GM12878 (cell line): ENCODE results near the gene PTPRS. TPM values are rescaled to one million over a fixed set of nuclear protein-coding genes. Genes with fewer than 3 reads are reported as not detected.

Source experiments
- ATAC-seq: fragments of 200-7000 bp; cut with Tn5 transposase; 3 replicates; pipeline ENCODE4 v1.9.1; 2020; ENCODE audit warnings: mild to moderate bottlenecking, moderate library complexity
- BruUV-seq: library from RNA; stranded (reverse); fragments of 400-500 nt; replicated peaks from 2 replicates; lab custom pipeline; 2021; lab: Mats Ljungman, UMichigan
- CTCF ChIA-PET: fragments of 300-600 bp; sonication (Branson Sonifier 250); formaldehyde crosslinking; extraction: SDS; loops from one replicate; lab custom pipeline; 2021; ENCODE audit warnings: inconsistent platforms; lab: Yijun Ruan, JAX
- POLR2A ChIA-PET: fragments of 350-600 bp; formaldehyde crosslinking; extraction: SDS; loops from one replicate; lab custom pipeline; 2021; ENCODE audit warnings: inconsistent platforms; lab: Charles Lee
- RAD21 ChIA-PET: fragments of 300-600 bp; sonication (Branson Sonifier 250); formaldehyde crosslinking; loops from one replicate; lab custom pipeline; 2023; ENCODE audit warnings: antibody characterized with exemption; ENCODE audit not compliant: unreplicated experiment; lab: Charles Lee
- SMC1A ChIA-PET: fragments of 300-600 bp; sonication (Branson Sonifier 250); formaldehyde crosslinking; loops from one replicate; lab custom pipeline; 2023; ENCODE audit not compliant: unreplicated experiment, uncharacterized antibody; lab: Charles Lee
- DNase-seq: peaks from one replicate; pipeline ENCODE4 v3.0.0-alpha.2; 2011; ENCODE audit warnings: low read depth, low spot score
- FAIRE-seq: peaks from 3 replicates; lab custom pipeline; 2011; peaks lifted over from hg19 to GRCh38; lab: Jason Lieb, UNC
- H2AFZ ChIP-seq: 2 replicates; pipeline ENCODE4 v1.6.0; 2011; ENCODE audit warnings: low read depth, low read length, control low read depth; ENCODE audit not compliant: control insufficient read depth
- H3K27ac ChIP-seq: 2 replicates; pipeline ENCODE4 v1.5.1; 2011; ENCODE audit warnings: control low read depth; ENCODE audit not compliant: control insufficient read depth, insufficient read depth
- H3K27me3 ChIP-seq, 2 experiments: replicated peaks in 1 of 2; 2 replicates each; pipeline versions ENCODE4 v1.6.0 to v1.6.1; 2011; ENCODE audit warnings: low read length in 1 of 2; ENCODE audit not compliant: control insufficient read depth in 2 of 2, insufficient read depth in 2 of 2
- H3K36me3 ChIP-seq, 2 experiments: 2 replicates each; pipeline ENCODE4 v1.5.1; 2011; ENCODE audit warnings: low read length in 1 of 2; ENCODE audit not compliant: control insufficient read depth in 2 of 2, insufficient read depth in 2 of 2
- H3K4me1 ChIP-seq: 2 replicates; pipeline ENCODE4 v1.6.1; 2011; ENCODE audit warnings: mild to moderate bottlenecking, low read length, moderate library complexity, mixed read lengths; ENCODE audit not compliant: control insufficient read depth, insufficient read depth
- H3K4me2 ChIP-seq: 2 replicates; pipeline ENCODE4 v1.6.0; 2011; ENCODE audit warnings: control low read depth; ENCODE audit not compliant: control insufficient read depth, insufficient read depth
- H3K4me3 ChIP-seq: fragments of 200-600 bp; sonication (generic); 2 replicates; pipeline ENCODE4 v1.5.1; 2016
- H3K79me2 ChIP-seq: 2 replicates; pipeline ENCODE4 v1.6.0; 2011; ENCODE audit warnings: low read length; ENCODE audit not compliant: control insufficient read depth, insufficient read depth
- H3K9ac ChIP-seq: 2 replicates; pipeline ENCODE4 v1.8.0; 2011; ENCODE audit warnings: low read length, control low read depth, mixed read lengths; ENCODE audit not compliant: control insufficient read depth, insufficient read depth
- H3K9me3 ChIP-seq: replicated peaks from 3 replicates; pipeline ENCODE4 v1.5.1; 2011; ENCODE audit warnings: mild to moderate bottlenecking, low read length; ENCODE audit not compliant: control insufficient read depth, insufficient read depth
- H4K20me1 ChIP-seq: 2 replicates; pipeline ENCODE4 v1.6.0; 2011; ENCODE audit not compliant: control insufficient read depth, insufficient read depth
- BCL11A ChIP-seq: IDR thresholded peaks from 2 replicates; pipeline ENCODE4 v1.6.1; 2011; ENCODE audit warnings: low read depth, low read length
- CEBPB ChIP-seq, 2 experiments: fragments of 150-350 bp in 1 of 2; IDR thresholded peaks; 2 replicates each; pipeline ENCODE4 v1.6.1; 2012 to 2014; ENCODE audit warnings: low read depth in 2 of 2, low read length in 2 of 2, borderline replicate concordance in 1 of 2, inconsistent platforms in 1 of 2
- EED ChIP-seq: sonication (generic); IDR thresholded peaks from 2 replicates; pipeline ENCODE4 v1.6.1; 2016; ENCODE audit warnings: antibody characterized with exemption, low read depth
- HCFC1 ChIP-seq: fragments of 150-350 bp; IDR thresholded peaks from 2 replicates; pipeline ENCODE4 v1.6.1; 2014; ENCODE audit warnings: low read length
- HSF1 ChIP-seq: fragments of 150-350 bp; IDR thresholded peaks from 2 replicates; pipeline ENCODE4 v1.6.1; 2014; ENCODE audit warnings: mild to moderate bottlenecking, low read depth, low read length
- IRF4 ChIP-seq: IDR thresholded peaks from 2 replicates; pipeline ENCODE4 v1.6.1; 2011; ENCODE audit warnings: low read depth, low read length
- IRF5 ChIP-seq: fragments of 450-650 bp; IDR thresholded peaks from 2 replicates; pipeline ENCODE4 v1.6.1; 2017; ENCODE audit warnings: borderline replicate concordance
- KDM1A ChIP-seq: fragments of 200-600 bp; sonication (generic); IDR thresholded peaks from 2 replicates; pipeline ENCODE4 v1.6.1; 2016; ENCODE audit warnings: borderline replicate concordance
- NBN ChIP-seq: fragments of 450-650 bp; IDR thresholded peaks from 2 replicates; pipeline ENCODE4 v1.6.1; 2016
- RAD51 ChIP-seq: fragments of 450-650 bp; IDR thresholded peaks from 2 replicates; pipeline ENCODE4 v1.6.1; 2016; ENCODE audit warnings: moderate library complexity, mild to moderate bottlenecking, inconsistent platforms
- REST ChIP-seq: IDR thresholded peaks from 2 replicates; pipeline ENCODE4 v1.6.1; 2012; ENCODE audit warnings: mild to moderate bottlenecking, low read depth, low read length
- SKIL ChIP-seq: fragments of 450-650 bp; IDR thresholded peaks from 2 replicates; pipeline ENCODE4 v1.6.1; 2017; ENCODE audit warnings: mild to moderate bottlenecking, low read depth, inconsistent platforms; ENCODE audit not compliant: poor library complexity, severe bottlenecking
- ZNF207 ChIP-seq: fragments of 450-650 bp; IDR thresholded peaks from 2 replicates; pipeline ENCODE4 v1.6.1; 2014; ENCODE audit warnings: antibody characterized with exemption, mild to moderate bottlenecking, borderline replicate concordance
- WGBS: methylation state at CpG from one replicate; pipeline ENCODE4 v1.1.6; 2016; ENCODE audit warnings: low lambda C conversion rate; ENCODE audit not compliant: insufficient replicate concordance, insufficient coverage; ENCODE audit errors: missing lambda C conversion rate; 5-methylcytosine and 5-hydroxymethylcytosine counted together
- in situ Hi-C: fragments of 300-500 bp; cut with MboI; formaldehyde crosslinking; loops from 9 replicates; pipeline ENCODE4 v1.14.3; 2018; ENCODE audit warnings: mixed read lengths
- intact Hi-C: fragments of 100-400 bp; cut with micrococcal nuclease; formaldehyde crosslinking; loops from one replicate; pipeline ENCODE4 v1.14.2; 2022; ENCODE audit not compliant: unreplicated experiment
- polyA plus RNA-seq, 11 experiments: library from polyadenylated mRNA; depleted of rRNA in 4 of 11; unstranded in 6 of 11; stranded (reverse) in 5 of 11; fragments of >200 nt; fragmentation: Nextera tagmentation in 4 of 11; fragmentation: Illumina TruSeq in 1 of 11; extraction: Ambion mirVana in 4 of 11; extraction: Trizol in 1 of 11; gene quantifications; 1 replicate in 1 of 11; 2 replicates in 10 of 11; pipeline versions ENCODE4 v1.2.1 to v1.2.3, GENCODE V29; 2011 to 2016; ENCODE audit warnings: inconsistent platforms in 2 of 11, missing spikeins in 2 of 11, low read depth in 1 of 11
- total RNA-seq, 4 experiments: library from RNA; depleted of rRNA in 3 of 4; stranded (reverse); fragments of >200 nt in 3 of 4; fragmentation: Illumina TruSeq in 1 of 4; extraction: Trizol in 1 of 4; gene quantifications; 2 replicates each; pipeline versions ENCODE4 v1.2.1 to v1.2.3, GENCODE V29; 2013 to 2021
- TF ChIP-seq, protein P1 (sequence below): IDR thresholded peaks from 2 replicates; pipeline ENCODE4 v1.6.1; 2012; ENCODE audit warnings: low read depth, low read length, improper control_type of control experiment

The PTPRS gene
- total and polyA plus RNA-seq, 10 of the 15 experiments (the other 5 are each of a cell fraction or from before 2014, with no cell fraction given): 0.09 to 32.1 (median 0.71) TPM

DNA sequence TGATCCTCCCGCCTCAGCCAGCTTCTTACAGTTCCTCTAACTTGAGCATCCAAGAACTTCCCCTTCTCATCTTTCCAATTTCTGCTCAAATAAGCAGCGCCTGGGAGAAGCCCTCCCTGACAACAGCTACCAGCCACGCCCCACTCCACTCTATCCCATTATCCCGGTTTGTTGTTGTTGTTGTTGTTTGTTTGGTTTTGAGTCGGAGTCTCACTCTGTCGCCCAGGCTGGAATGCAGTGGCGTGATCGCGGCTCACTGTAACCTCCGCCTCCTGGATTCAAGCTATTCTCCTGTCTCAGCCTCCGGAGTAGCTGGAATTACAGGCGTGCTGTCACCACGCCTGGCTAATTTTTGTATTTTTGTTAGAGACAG, 822 bp upstream of the PTPRS start:
- CTCF ChIA-PET: interaction anchor here (1.1 to 8.6 kb wide), 2 partner anchors 19 to 20 kb away, joined by 3 to 62 read pairs; no protein-coding TSS in a partner anchor
- no peak for TF ChIP-seq KDM1A
- no peak for TF ChIP-seq BCL11A
- no peak for TF ChIP-seq SKIL
- TF ChIP-seq ZNF207: no peak
- TF ChIP-seq REST: no peak
- TF ChIP-seq HSF1: no peak
- no peak for TF ChIP-seq EED
- TF ChIP-seq RAD51: no peak
- TF ChIP-seq, protein P1, sequence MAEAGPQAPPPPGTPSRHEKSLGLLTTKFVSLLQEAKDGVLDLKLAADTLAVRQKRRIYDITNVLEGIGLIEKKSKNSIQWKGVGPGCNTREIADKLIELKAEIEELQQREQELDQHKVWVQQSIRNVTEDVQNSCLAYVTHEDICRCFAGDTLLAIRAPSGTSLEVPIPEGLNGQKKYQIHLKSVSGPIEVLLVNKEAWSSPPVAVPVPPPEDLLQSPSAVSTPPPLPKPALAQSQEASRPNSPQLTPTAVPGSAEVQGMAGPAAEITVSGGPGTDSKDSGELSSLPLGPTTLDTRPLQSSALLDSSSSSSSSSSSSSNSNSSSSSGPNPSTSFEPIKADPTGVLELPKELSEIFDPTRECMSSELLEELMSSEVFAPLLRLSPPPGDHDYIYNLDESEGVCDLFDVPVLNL: no peak
- no peak for TF ChIP-seq NBN
- TF ChIP-seq CEBPB (IDR thresholded peaks at IDR 0.05; ENCODE audit: borderline replicate concordance in 1 of 2, low read depth in 2 of 2, low read length in 2 of 2): no peak
- TF ChIP-seq IRF4: no peak
- TF ChIP-seq IRF5: no peak
- no peak for TF ChIP-seq HCFC1

More for the DNA sequence above, 822 bp upstream of the PTPRS start:
- peaks cover 2 to 9% of the 10 kb centered on the region in 2 experiments; a peak in 2 of 4 replicates for H3K27me3 ChIP-seq
- ATAC-seq: no peak
- no peaks in the 10 kb centered on the region for H4K20me1 ChIP-seq
- no peaks in the 10 kb centered on the region for H3K36me3 ChIP-seq
- POLR2A ChIA-PET: interaction anchor here (1.0 kb wide), 1 partner anchor 12 kb away, joined by 3 read pairs; no protein-coding TSS in a partner anchor
- H3K4me1 ChIP-seq: peaks cover 5% of the 10 kb centered on the region
- 67% methylated on average over 13 of the region's 13 CpGs for WGBS
- no peak for FAIRE-seq
- intact Hi-C loops (no loop called here), in situ Hi-C loops (no loop called here)
- H2AFZ ChIP-seq: no peak overlapping the region
- no peaks in the 10 kb centered on the region for H3K79me2 ChIP-seq
- no peak overlapping the region for H3K9ac ChIP-seq
- SMC1A ChIA-PET: interaction anchor here (0.6 to 1.1 kb wide), 2 partner anchors 20 to 26 kb away, joined by 3 read pairs; no protein-coding TSS in a partner anchor
- H3K9me3 ChIP-seq: no peaks in the 10 kb centered on the region
- H3K27ac ChIP-seq: no peak overlapping the region
- H3K4me3 ChIP-seq: no peak overlapping the region
- no peak for DNase-seq
- H3K4me2 ChIP-seq: no peak overlapping the region
- RAD21 ChIA-PET: no interaction called here
- no TSS peak for BruUV-seq
